HG02981 (cell line): Measurements from ENCODE around the gene PCDH9.
A peak's percentile ranks its signal among the peaks of the same experiment; 100 is the strongest.

Experiments used
- ATAC-seq: cut with Tn5 transposase; IDR thresholded peaks from one replicate; pipeline ENCODE4 v1.9.1; 2021; ENCODE audit warnings: mild to moderate bottlenecking, moderate library complexity; ENCODE audit not compliant: unreplicated experiment

PCDH9 gene

GRCh38 chr13:67229481-67230403 is at the start of gene PCDH9:
TSS of gene PCDH9 (minus strand) at chr13:67230336. CDS start at chr13:67228440, 1,896 bp downstream.
- no peak for ATAC-seq

DNA sequence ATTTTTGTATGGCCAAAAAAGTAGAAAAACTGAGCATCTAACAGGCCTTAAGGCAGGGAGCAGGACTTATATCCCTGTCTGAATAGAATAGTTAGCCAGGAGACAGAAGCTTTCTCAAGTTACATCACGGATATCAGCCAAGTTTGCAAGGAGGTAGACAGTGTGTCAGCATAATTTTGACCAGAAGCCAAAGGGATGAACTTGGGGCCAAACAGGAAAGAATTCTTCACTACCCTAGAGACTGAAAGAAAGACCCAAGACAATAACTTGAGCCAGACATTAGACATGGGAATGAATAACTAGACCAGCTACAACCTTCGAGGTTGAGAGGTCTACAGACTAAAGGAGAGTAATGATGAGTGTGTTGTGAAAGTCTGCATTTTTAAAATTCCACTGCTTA is 48.1 kb upstream of the PCDH9 start:
- no peak for ATAC-seq

DNA sequence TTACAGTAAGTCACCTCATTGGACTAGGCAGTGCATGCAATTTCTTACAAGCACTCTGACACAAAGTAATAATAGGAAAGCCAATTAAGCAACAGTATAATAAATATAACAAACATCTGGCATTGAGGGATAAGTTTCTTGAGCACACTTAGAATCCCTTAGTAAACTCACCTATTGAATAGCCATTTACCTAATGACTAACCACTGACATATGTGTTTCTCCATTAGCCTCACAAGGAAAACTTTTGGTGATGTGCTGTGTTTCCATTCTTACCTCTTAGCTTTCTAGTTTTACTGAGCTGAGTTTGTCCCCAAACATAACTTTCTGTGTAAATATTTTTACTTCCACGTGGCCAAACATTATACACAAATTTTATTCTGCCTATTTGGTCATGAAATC is 47.4 kb upstream of the PCDH9 start:
- no peak for ATAC-seq

DNA sequence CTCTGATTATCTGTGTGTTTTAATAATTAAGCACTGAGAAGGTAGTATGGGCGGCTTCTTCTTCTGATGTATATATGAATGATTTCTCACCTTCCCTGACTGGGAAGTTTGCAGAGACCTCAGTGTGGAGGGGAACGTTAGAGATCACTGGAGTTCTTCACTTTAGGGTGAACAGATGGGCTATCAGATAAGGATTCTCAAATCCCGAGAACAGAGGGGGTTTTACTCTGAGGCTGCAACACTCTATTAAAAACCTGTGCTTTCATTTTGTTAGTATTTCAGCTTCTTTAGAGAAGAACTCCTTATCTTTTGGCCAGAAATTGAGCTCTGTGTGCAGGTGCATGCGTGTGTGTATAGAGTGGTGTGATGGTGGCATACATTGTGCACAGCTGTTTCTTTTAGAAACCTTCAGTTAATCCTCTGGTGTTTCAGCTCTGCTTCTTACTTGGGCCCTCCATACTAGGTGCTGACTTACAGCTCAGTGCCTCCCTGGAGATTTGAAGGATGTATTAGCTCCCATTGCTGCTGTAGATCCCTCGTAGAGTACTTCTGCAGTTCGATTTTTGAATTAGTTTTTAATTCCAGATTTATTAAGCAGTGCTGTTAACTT is 45.3 kb upstream of the PCDH9 start:
- ATAC-seq = no peak

DNA sequence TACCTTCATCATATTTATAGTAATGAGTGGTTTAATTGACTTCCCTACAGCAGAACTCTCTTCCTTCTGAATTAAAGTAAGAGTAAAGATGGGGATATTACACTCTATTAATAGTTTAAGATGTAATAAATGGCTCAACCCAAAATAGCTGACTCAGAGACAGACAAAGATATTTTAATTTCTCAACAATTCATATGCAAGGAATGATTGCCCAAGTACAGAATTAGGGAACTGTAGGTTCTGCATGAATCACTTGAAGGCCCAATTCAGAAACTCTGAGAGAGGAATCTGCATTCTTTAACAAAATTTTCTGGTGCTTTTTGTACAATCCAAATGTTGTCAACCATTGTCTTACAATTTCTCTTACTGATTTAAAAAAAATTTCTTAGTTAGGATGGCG is 42.9 kb upstream of the PCDH9 start:
- no peak for ATAC-seq

GRCh38 chr13:67267136-67267535 is 37.0 kb upstream of the PCDH9 start:
- no peak for ATAC-seq

GRCh38 chr13:67259208-67259607 is 29.1 kb upstream of the PCDH9 start:
- no peak for ATAC-seq

DNA sequence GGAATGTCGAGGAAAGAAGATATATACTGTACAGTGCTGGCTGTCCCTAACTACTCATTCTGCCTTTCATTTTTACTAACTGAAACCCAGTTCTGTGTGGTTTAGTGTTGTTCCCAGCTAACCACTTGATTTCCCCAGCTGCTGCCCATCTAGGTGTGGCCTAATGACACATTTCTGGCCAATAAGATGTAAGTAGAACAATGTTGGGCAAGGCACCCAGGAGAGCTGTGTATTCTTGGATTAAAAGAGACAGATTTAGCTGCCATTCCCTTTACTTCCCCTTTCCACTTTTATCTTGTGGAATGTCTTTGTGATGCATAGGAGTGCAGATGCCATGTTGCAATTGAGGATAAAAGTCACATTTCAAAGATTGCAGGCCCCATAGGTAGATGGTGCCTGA is 28.3 kb upstream of the PCDH9 start:
- no peak for ATAC-seq

DNA sequence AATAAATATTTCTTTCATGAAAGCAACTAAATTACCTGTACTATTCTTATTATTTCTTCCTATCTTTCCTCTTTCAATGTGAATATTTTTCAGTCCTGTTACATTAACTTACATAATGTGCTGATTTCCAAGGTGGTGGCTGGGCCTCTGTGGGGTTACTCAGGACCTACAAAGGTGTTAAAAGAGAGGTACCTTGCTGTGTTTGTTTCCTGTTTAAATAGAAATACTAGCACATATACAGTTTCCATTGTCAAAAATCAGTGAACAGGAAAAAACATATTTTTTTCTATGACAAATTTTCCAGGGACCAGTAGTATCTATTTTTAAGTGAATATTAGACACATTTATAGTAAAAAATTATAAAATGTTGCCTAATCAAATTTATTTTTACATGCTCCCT is 8.7 kb upstream of the PCDH9 start:
- ATAC-seq = no peak

DNA sequence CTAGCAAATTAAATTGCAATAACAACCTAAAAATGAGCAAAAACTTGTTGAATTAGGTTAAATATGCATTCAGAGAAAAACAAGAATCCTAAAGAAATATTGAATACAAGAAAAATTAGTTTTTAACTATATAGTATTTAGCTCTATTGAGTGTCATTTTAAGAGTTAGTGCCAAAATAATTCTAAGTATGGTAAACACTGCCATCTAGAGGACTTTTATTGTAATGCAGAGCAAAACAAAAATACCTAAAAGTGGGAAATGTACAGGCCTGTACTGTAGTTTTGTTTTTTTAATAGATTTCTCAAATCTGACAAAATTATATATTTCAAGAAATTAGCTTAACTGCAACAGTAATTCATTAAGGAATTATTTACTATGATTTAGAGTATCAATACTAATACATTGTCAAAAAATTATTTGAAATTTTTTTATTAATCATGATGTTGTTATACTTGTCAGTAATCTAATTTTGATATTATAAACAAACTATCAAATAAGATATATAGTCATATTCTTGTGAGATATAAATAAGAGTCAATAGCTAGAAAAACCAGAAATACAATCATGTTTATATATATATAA is 8.2 kb upstream of the PCDH9 start:
- peak; percentile 64 for ATAC-seq

- ATAC-seq = no peak
Measured at GRCh38 chr13:67235265-67235664, 5.1 kb upstream of the PCDH9 start.

DNA sequence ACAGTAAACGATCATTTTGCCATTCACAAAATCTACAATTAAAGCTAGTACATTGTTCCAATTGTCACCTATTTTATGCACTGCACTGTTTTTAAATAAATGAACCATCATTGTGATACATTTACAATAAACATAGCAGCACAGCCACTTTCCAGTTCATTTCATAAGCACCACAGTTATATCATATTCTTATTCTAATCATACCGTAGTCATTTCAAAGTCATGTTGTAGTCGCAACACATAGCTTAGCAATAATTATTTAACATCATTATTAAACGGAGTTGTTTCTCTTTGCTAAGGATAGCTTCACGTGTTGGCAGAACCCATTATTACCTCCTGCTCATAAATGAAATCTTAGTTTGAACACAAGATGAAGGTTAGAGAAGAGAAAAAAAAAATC is 2.2 kb upstream of the PCDH9 start:
- ATAC-seq = no peak

- ATAC-seq = no peak
Measured at GRCh38 chr13:67231289-67232000, 1.3 kb upstream of the PCDH9 start.

DNA sequence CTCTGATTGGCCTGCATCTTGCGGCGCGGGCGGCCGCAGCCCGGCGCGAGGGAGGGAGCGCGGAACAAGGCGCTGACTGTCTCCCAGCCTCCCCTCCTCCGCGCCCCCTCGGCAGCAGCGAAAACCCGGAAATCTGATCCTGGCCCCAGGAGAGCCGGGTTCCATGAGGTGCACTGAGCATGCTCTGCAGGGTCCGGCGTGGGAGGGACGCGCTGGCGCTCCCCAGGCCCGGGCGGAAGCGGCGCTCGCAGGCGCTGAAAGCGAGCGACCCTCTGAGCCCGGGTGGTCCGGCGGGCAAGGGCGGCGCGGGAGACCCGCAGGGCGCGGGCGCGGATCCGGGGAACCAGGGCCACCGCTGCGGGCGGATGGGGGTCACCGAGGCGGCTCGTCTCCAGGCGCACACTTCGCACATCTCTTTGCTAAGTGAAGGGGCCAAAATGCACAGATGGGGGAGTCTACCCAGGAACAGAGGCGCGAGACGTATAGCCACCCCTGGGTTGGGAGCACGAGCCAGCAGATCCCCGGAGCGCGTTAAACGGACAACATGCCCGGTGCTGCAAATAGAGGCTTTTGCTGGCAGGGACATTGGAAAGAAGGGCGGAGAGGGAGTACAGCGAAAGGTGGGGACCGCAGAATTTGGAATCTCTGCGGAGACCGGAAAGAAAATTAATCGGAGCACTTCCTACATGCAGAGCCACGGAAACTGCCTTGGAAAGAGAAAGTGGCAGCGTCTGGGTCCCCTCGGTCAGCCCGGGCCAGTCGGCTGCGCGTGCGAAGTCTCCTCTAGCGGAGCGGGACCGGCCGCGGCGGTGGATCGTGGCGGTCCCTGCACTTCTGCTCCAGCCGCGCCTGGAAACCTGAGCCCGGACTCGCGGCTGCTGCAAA is 510 bp upstream of the PCDH9 start:
- peak; percentile 99 for ATAC-seq

GRCh38 chr13:67228916-67229315 is 1.2 kb downstream of the PCDH9 start:
- ATAC-seq = no peak

GRCh38 chr13:67228031-67228430 is 2.1 kb downstream of the PCDH9 start:
- ATAC-seq = no peak

DNA sequence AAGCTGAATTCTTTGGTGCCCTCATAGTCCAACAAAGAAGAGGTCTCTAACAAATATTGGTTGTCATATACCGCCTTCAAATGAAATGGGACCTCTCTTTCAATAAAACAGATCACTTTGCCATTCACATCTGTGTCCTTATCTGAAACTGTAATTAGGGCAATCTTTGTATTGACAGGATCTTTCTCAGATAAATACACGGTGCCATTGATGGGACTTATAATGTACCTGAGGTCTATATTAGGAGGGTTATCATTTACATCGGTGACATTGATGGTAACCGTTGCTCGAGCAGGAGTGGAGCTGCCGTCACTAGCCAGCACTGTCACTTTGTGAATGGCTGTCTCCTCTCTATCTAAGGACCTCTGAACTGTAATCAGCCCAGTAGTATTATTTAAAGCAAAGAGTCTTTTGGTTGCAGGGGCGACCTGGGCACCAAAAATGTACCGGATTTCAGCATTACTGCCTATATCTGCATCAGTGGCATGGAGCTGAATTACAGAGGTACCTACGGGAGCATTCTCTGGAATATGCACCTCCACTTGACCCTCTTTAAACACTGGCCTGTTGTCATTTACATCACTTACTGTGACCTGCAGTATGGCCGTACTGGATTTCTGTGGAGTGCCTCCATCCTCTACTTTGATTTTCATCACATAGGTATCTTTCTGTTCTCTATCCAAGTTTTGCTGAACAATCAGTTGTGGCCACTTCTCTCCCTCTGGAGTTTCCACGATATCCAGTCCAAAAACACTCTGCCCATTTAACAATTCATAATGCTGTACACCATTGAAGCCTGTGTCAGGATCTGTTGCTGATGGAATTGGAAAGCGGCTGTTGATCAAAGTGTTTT is 2.8 kb downstream of the PCDH9 start:
- no peak for ATAC-seq

DNA sequence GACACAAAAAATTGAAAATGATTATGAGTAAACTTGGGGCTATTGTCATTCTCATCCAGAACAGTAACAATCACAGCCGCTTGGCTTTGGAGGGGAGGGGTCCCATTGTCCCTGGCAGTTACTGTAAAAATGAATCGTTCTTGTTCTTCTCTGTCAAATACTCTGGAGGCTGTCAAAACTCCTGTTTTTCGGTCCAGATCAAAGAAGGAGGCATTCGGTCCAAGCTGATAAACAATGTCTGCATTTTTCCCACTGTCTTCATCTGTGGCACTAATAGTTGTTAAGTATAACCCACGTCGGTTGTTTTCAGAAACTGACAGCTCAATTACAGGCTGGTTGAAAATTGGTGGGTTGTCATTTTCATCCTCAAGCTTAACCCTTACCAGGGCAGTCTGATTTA is 3.4 kb downstream of the PCDH9 start:
- ATAC-seq = no peak
